Measurements from ENCODE around the gene LRRC56. TPM values are rescaled to one million over a fixed set of nuclear protein-coding genes. Genes with fewer than 3 reads are reported as not detected.

Gene LRRC56
- total RNA-seq, 4 donors from 2014 or later = 0.13 to 0.69 (median 0.20) TPM; not detected in 1

- no peak overlapping the region for H3K4me3 ChIP-seq
- WGBS, 2 donors (ENCODE audit: low coverage in 1 of 2) = 74 to 79% methylated on average over 6 to 7 of the region's 18 CpGs
- H3K4me1 ChIP-seq = peaks cover 0 to 40% (median 23%) of the 10 kb centered on the region in 3 donors
- TF ChIP-seq POLR2AphosphoS5 (IDR thresholded peaks at IDR 0.05) (no peak), POLR2A (IDR thresholded peaks at IDR 0.05) (no peak), EP300 (IDR thresholded peaks at IDR 0.05) (no peak)
- peaks cover 5% of the 10 kb centered on the region for H3K27me3 ChIP-seq
- no peak overlapping the region for H3K27ac ChIP-seq
- H3K9me3 ChIP-seq = no peaks in the 10 kb centered on the region
- H3K36me3 ChIP-seq = peaks cover 0 to 39% of the 10 kb centered on the region in 2 donors
- ATAC-seq = no peak
These were observed 5.3 kb upstream of the LRRC56 start for GRCh38 chr11:531919-532526.

- no peak for ATAC-seq
- Histone ChIP-seq H3K9me3 (no peaks in the 10 kb centered on the region), H3K4me3 (no peak overlapping the region), H3K4me1 (peaks cover 0 to 45% (median 28%) of the 10 kb centered on the region in 3 donors), H3K27ac (no peak overlapping the region), H3K27me3 (peaks cover 10% of the 10 kb centered on the region), H3K36me3 (peaks cover 0 to 39% of the 10 kb centered on the region in 2 donors)
- WGBS, 2 donors (ENCODE audit: low coverage in 1 of 2) = 70 to 71% methylated on average over 2 to 4 of the region's 23 CpGs
- no peak for TF ChIP-seq POLR2A (IDR thresholded peaks at IDR 0.05)
- TF ChIP-seq EP300 (IDR thresholded peaks at IDR 0.05) = no peak
- no peak for TF ChIP-seq CTCF (IDR thresholded peaks at IDR 0.05)
- TF ChIP-seq POLR2AphosphoS5 (IDR thresholded peaks at IDR 0.05) = no peak
These were observed 4.8 kb upstream of the LRRC56 start for GRCh38 chr11:532527-532985.

GRCh38 chr11:532986-533585 is 4.2 kb upstream of the LRRC56 start:
- Histone ChIP-seq H3K4me1 (peaks cover 0 to 51% (median 30%) of the 10 kb centered on the region in 3 donors), H3K4me3 (no peak overlapping the region), H3K36me3 (peaks cover 0 to 39% of the 10 kb centered on the region in 2 donors), H3K27ac (no peak overlapping the region), H3K27me3 (peaks cover 16% of the 10 kb centered on the region), H3K9me3 (no peaks in the 10 kb centered on the region)
- TF ChIP-seq POLR2AphosphoS5 (IDR thresholded peaks at IDR 0.05) = no peak
- TF ChIP-seq EP300 (IDR thresholded peaks at IDR 0.05) = no peak
- TF ChIP-seq POLR2A (IDR thresholded peaks at IDR 0.05) = no peak
- TF ChIP-seq CTCF (IDR thresholded peaks at IDR 0.05) = no peak
- no peak for ATAC-seq
- no CpG with 5 or more reads among the region's 33 CpGs for WGBS, 2 donors (ENCODE audit: low coverage in 1 of 2)

GRCh38 chr11:533586-534395 is 3.5 kb upstream of the LRRC56 start:
- Histone ChIP-seq H3K27ac (peak overlapping the region in 1 of 4 donors; percentile 77), H3K4me1 (peaks cover 0 to 51% (median 30%) of the 10 kb centered on the region in 3 donors), H3K4me3 (peak overlapping the region in 1 of 2 donors; percentile 87), H3K36me3 (peaks cover 0 to 39% of the 10 kb centered on the region in 2 donors), H3K9me3 (no peaks in the 10 kb centered on the region), H3K27me3 (peaks cover 17% of the 10 kb centered on the region)
- 100% methylated on average over 5 of the region's 37 CpGs; no CpG with 5 or more reads in 1 of the 2 donors for WGBS, 2 donors (ENCODE audit: low coverage in 1 of 2)
- no peak for ATAC-seq
- no peak for TF ChIP-seq POLR2A (IDR thresholded peaks at IDR 0.05)
- no peak for TF ChIP-seq CTCF (IDR thresholded peaks at IDR 0.05)
- TF ChIP-seq POLR2AphosphoS5 (IDR thresholded peaks at IDR 0.05) = no peak
- TF ChIP-seq EP300 (IDR thresholded peaks at IDR 0.05) = no peak

All from gastroesophageal sphincter (tissue), 4 donors.